ENCODE data around the gene CAMKMT.
"Not testable (repeated sequence)": the region's sequence is repeated elsewhere in the genome, so short reads cannot be mapped to it uniquely, and the experiment has no call there.

CAMKMT gene

GRCh38 chr2:44559108-44559507, 197.4 kb downstream of the CAMKMT start:
- DNase-seq = no peak

GRCh38 chr2:44560352-44560751, 198.6 kb downstream of the CAMKMT start:
- no peak for DNase-seq

- no peak for DNase-seq
Observed at GRCh38 chr2:44560941-44561340, 199.2 kb downstream of the CAMKMT start.

- DNase-seq = no peak
Observed at GRCh38 chr2:44562737-44563136, 201.0 kb downstream of the CAMKMT start.

GRCh38 chr2:44564752-44565151, 203.0 kb downstream of the CAMKMT start:
- no peak for DNase-seq

- DNase-seq = no peak
Observed at GRCh38 chr2:44566059-44566458, 204.3 kb downstream of the CAMKMT start.

- no peak for DNase-seq
Observed at GRCh38 chr2:44569491-44569890, 207.7 kb downstream of the CAMKMT start.

- DNase-seq = no peak
Observed at GRCh38 chr2:44570271-44570670, 208.5 kb downstream of the CAMKMT start.

GRCh38 chr2:44570777-44571176, 209.0 kb downstream of the CAMKMT start:
- DNase-seq = no peak

GRCh38 chr2:44572196-44572900, 210.6 kb downstream of the CAMKMT start:
- DNase-seq = no peak

- no peak for DNase-seq
Observed at GRCh38 chr2:44573996-44574395, 212.2 kb downstream of the CAMKMT start.

- no peak for DNase-seq
Observed at GRCh38 chr2:44578471-44579093, 216.8 kb downstream of the CAMKMT start.

GRCh38 chr2:44579115-44579836, 217.5 kb downstream of the CAMKMT start:
- no peak for DNase-seq

- no peak for DNase-seq
Observed at GRCh38 chr2:44579837-44580230, 218.1 kb downstream of the CAMKMT start.

GRCh38 chr2:44580875-44581515, 219.2 kb downstream of the CAMKMT start:
- no peak for DNase-seq

GRCh38 chr2:44582363-44583008, 220.7 kb downstream of the CAMKMT start:
- no peak for DNase-seq

- DNase-seq = not testable (repeated sequence)
Observed at GRCh38 chr2:44595615-44596014, 233.9 kb downstream of the CAMKMT start.

- no peak for DNase-seq
Observed at GRCh38 chr2:44596537-44597320, 235.0 kb downstream of the CAMKMT start.

GRCh38 chr2:44598330-44599119, 236.8 kb downstream of the CAMKMT start:
- no peak for DNase-seq

- DNase-seq = no peak
Observed at GRCh38 chr2:44599130-44599529, 237.4 kb downstream of the CAMKMT start.

GRCh38 chr2:44602446-44602845, 240.7 kb downstream of the CAMKMT start:
- no peak for DNase-seq

Data from DMS79 (cell line).